A549 (cell line): ENCODE results near the gene SLC18A3.

Experiments
- CHD2 ChIP-seq: fragments of 150-350 bp; IDR thresholded peaks from 2 replicates; pipeline ENCODE4 v1.6.1; 2014; ENCODE audit warnings: low read length; ENCODE audit not compliant: partially characterized antibody
- EP300 ChIP-seq, 2 experiments: fragments of >200 bp; sonication (Bioruptor Twin); formaldehyde crosslinking; IDR thresholded peaks; 2 replicates in 1 of 2; 3 replicates in 1 of 2; pipeline ENCODE4 v1.6.1; 2016 to 2017
- ESRRA ChIP-seq: fragments of 150-350 bp; IDR thresholded peaks from 2 replicates; pipeline ENCODE4 v1.6.1; 2014; ENCODE audit warnings: mild to moderate bottlenecking, low read length, borderline replicate concordance
- HDAC2 ChIP-seq: fragments of 200-600 bp; sonication (generic); IDR thresholded peaks from 2 replicates; pipeline ENCODE4 v1.6.1; 2016
- HOXB13 ChIP-seq: fragments of 250-450 bp; sonication (Bioruptor Pico); IDR thresholded peaks from 2 replicates; pipeline ENCODE4 v1.5.0; 2020; ENCODE audit warnings: low read depth, mild to moderate bottlenecking, moderate library complexity
- KDM1A ChIP-seq: fragments of 200-600 bp; sonication (generic); IDR thresholded peaks from 2 replicates; pipeline ENCODE4 v1.6.1; 2016; ENCODE audit warnings: low read depth, mild to moderate bottlenecking
- POLR2A ChIP-seq: IDR thresholded peaks from 2 replicates; pipeline ENCODE4 v1.6.1; 2012; ENCODE audit warnings: mild to moderate bottlenecking, low read length
- RAD21 ChIP-seq, 2 experiments: fragments of >200 bp in 1 of 2; sonication (Bioruptor Twin) in 1 of 2; formaldehyde crosslinking in 1 of 2; IDR thresholded peaks in 1 of 2; conservative IDR thresholded peaks in 1 of 2; 2 replicates in 1 of 2; 3 replicates in 1 of 2; pipeline ENCODE4 v1.6.1; 2012 to 2018; ENCODE audit warnings: inconsistent platforms in 1 of 2
- RCOR1 ChIP-seq: fragments of 150-350 bp; IDR thresholded peaks from 2 replicates; pipeline ENCODE4 v1.6.1; 2014; ENCODE audit warnings: antibody characterized with exemption, low read length, low read depth
- ZC3H11A ChIP-seq: fragments of 450-650 bp; IDR thresholded peaks from 2 replicates; pipeline ENCODE4 v1.6.1; 2014; ENCODE audit warnings: antibody characterized with exemption, mild to moderate bottlenecking
- TF ChIP-seq, protein P1 (sequence below): fragments of >200 bp; sonication (Bioruptor Twin); formaldehyde crosslinking; IDR thresholded peaks from 3 replicates; pipeline ENCODE4 v1.5.1; 2016
- TF ChIP-seq, protein P2 (sequence below): fragments of 150-350 bp; IDR thresholded peaks from 2 replicates; pipeline ENCODE4 v1.6.1; 2014; ENCODE audit warnings: low read depth, mild to moderate bottlenecking, low read length
- TF ChIP-seq, protein P3 (sequence below): fragments of 250-450 bp; sonication (Bioruptor Pico); IDR thresholded peaks from 2 replicates; pipeline ENCODE4 v1.5.0; 2021; ENCODE audit warnings: mild to moderate bottlenecking, moderate library complexity, borderline replicate concordance
- TF ChIP-seq, protein P4 (sequence below): IDR thresholded peaks from 2 replicates; pipeline ENCODE4 v1.6.1; 2012

DNA sequence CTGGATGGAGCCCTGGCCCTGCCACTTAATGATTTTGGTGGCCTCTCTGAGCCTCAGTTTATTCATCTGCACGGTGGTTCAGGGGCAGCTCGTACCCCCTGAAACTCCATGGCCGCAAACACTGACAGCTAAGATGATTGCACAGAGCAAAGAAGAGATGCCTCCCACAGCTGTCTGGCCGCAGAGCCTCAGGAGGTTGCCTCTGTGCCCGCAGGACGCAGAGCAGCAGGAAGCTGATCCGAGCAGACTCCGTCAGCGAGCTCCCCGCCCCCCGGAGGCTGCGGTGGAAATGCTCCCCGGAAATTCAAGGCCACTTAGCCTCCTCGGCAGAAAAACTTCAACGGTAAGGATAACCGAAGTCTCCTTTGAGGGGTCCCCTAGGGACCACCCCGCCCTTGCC lies 39.2 kb downstream of the SLC18A3 start:
- TF ChIP-seq, protein P1, sequence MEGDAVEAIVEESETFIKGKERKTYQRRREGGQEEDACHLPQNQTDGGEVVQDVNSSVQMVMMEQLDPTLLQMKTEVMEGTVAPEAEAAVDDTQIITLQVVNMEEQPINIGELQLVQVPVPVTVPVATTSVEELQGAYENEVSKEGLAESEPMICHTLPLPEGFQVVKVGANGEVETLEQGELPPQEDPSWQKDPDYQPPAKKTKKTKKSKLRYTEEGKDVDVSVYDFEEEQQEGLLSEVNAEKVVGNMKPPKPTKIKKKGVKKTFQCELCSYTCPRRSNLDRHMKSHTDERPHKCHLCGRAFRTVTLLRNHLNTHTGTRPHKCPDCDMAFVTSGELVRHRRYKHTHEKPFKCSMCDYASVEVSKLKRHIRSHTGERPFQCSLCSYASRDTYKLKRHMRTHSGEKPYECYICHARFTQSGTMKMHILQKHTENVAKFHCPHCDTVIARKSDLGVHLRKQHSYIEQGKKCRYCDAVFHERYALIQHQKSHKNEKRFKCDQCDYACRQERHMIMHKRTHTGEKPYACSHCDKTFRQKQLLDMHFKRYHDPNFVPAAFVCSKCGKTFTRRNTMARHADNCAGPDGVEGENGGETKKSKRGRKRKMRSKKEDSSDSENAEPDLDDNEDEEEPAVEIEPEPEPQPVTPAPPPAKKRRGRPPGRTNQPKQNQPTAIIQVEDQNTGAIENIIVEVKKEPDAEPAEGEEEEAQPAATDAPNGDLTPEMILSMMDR = no peak
- TF ChIP-seq, protein P2, sequence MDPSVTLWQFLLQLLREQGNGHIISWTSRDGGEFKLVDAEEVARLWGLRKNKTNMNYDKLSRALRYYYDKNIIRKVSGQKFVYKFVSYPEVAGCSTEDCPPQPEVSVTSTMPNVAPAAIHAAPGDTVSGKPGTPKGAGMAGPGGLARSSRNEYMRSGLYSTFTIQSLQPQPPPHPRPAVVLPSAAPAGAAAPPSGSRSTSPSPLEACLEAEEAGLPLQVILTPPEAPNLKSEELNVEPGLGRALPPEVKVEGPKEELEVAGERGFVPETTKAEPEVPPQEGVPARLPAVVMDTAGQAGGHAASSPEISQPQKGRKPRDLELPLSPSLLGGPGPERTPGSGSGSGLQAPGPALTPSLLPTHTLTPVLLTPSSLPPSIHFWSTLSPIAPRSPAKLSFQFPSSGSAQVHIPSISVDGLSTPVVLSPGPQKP = no peak
- TF ChIP-seq EP300 (IDR thresholded peaks at IDR 0.05) (no peak), CHD2 (no peak), HOXB13 (CRISPR knock-in tag) (no peak), POLR2A (no peak), KDM1A (no peak), ZC3H11A (no peak), RCOR1 (no peak), ESRRA (no peak), HDAC2 (no peak), RAD21 (conservative IDR thresholded peaks at IDR 0.05 in 1 of 2, IDR thresholded peaks at IDR 0.05 in 1 of 2) (no peak)
- TF ChIP-seq, protein P3, sequence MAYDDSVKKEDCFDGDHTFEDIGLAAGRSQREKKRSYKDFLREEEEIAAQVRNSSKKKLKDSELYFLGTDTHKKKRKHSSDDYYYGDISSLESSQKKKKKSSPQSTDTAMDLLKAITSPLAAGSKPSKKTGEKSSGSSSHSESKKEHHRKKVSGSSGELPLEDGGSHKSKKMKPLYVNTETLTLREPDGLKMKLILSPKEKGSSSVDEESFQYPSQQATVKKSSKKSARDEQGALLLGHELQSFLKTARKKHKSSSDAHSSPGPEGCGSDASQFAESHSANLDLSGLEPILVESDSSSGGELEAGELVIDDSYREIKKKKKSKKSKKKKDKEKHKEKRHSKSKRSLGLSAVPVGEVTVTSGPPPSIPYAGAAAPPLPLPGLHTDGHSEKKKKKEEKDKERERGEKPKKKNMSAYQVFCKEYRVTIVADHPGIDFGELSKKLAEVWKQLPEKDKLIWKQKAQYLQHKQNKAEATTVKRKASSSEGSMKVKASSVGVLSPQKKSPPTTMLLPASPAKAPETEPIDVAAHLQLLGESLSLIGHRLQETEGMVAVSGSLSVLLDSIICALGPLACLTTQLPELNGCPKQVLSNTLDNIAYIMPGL (CRISPR knock-in tag) = no peak
- TF ChIP-seq, protein P4, sequence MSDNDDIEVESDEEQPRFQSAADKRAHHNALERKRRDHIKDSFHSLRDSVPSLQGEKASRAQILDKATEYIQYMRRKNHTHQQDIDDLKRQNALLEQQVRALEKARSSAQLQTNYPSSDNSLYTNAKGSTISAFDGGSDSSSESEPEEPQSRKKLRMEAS = no peak
